HepG2 (cell line): ENCODE data around the gene LOXL4. TPM values are rescaled to one million over a fixed set of nuclear protein-coding genes. Genes with fewer than 3 reads are reported as not detected.

Source experiments
- ATAC-seq: fragments of 200-7000 bp; cut with Tn5 transposase; 3 replicates; pipeline ENCODE4 v1.9.1; 2020; ENCODE audit warnings: mild to moderate bottlenecking, moderate library complexity
- BruUV-seq: library from RNA; stranded (reverse); fragments of 400-500 nt; replicated peaks from 2 replicates; lab custom pipeline; 2021; lab: Mats Ljungman, UMichigan
- CTCF ChIA-PET: fragments of 300-600 bp; formaldehyde crosslinking; extraction: SDS; loops from one replicate; lab custom pipeline; 2021; ENCODE audit warnings: low total read pairs, inconsistent platforms, low intra/inter-chr PET ratio; lab: Yijun Ruan, JAX
- POLR2A ChIA-PET: fragments of 350-600 bp; sonication (Branson Sonifier 250); formaldehyde crosslinking; loops from one replicate; lab custom pipeline; 2020; ENCODE audit warnings: antibody characterized with exemption, inconsistent platforms; lab: Yijun Ruan, JAX
- DNase-seq: peaks from one replicate; pipeline ENCODE4 v3.0.0-alpha.2; 2015; ENCODE audit warnings: low spot score
- FAIRE-seq: peaks from 3 replicates; lab custom pipeline; 2011; peaks lifted over from hg19 to GRCh38; lab: Jason Lieb, UNC
- H2AFZ ChIP-seq: one replicate; pipeline ENCODE4 v1.6.1; 2011; ENCODE audit warnings: low read length, inconsistent platforms
- H3K27ac ChIP-seq: fragments of 300-600 bp; 3 replicates; pipeline ENCODE4 v1.8.0; 2011; ENCODE audit warnings: mixed run types, mild to moderate bottlenecking, mixed read lengths, low read length, inconsistent platforms; ENCODE audit not compliant: insufficient read depth; ENCODE audit errors: extremely low read length
- H3K27me3 ChIP-seq, 2 experiments: fragments of 200-600 bp in 1 of 2; 2 replicates in 1 of 2; 3 replicates in 1 of 2; pipeline versions ENCODE4 v1.6.0 to v1.8.0; 2011; ENCODE audit warnings: low read length in 2 of 2, mild to moderate bottlenecking in 2 of 2, moderate library complexity in 2 of 2, inconsistent platforms in 1 of 2; ENCODE audit not compliant: insufficient read depth in 2 of 2, control insufficient read depth in 1 of 2
- H3K36me3 ChIP-seq, 2 experiments: fragments of 200-600 bp in 1 of 2; replicated peaks in 1 of 2; 2 replicates in 1 of 2; 3 replicates in 1 of 2; pipeline versions ENCODE4 v1.5.1 to v1.8.0; 2011; ENCODE audit warnings: low read length in 2 of 2, inconsistent platforms in 1 of 2; ENCODE audit not compliant: insufficient read depth in 2 of 2, control insufficient read depth in 1 of 2
- H3K4me1 ChIP-seq: 2 replicates; pipeline ENCODE4 v1.5.1; 2012; ENCODE audit warnings: low read length, inconsistent platforms; ENCODE audit not compliant: insufficient read depth
- H3K4me2 ChIP-seq: 2 replicates; pipeline ENCODE4 v1.6.0; 2011; ENCODE audit warnings: low read depth, low read length, inconsistent platforms
- H3K4me3 ChIP-seq, 3 experiments: fragments of 200-600 bp in 1 of 3; sonication (generic), shearing (Covaris generic) in 1 of 3; replicated peaks in 1 of 3; 2 replicates each; pipeline ENCODE4 v1.5.1; 2011 to 2016; ENCODE audit warnings: low read length in 3 of 3, inconsistent platforms in 2 of 3, low read depth in 2 of 3, mild to moderate bottlenecking in 2 of 3, control low read depth in 1 of 3, mixed read lengths in 1 of 3; ENCODE audit not compliant: insufficient read depth in 1 of 3
- H3K79me2 ChIP-seq: one replicate; pipeline ENCODE4 v1.6.1; 2011; ENCODE audit warnings: low read length, inconsistent platforms; ENCODE audit not compliant: insufficient read depth
- H3K9ac ChIP-seq: 2 replicates; pipeline ENCODE4 v1.6.0; 2011; ENCODE audit warnings: mild to moderate bottlenecking, low read depth, low read length, inconsistent platforms; ENCODE audit not compliant: insufficient read depth
- H3K9me3 ChIP-seq: 2 replicates; pipeline ENCODE4 v1.5.1; 2012; ENCODE audit warnings: mild to moderate bottlenecking, low read length
- H4K20me1 ChIP-seq: 2 replicates; pipeline ENCODE4 v1.6.0; 2011; ENCODE audit warnings: inconsistent platforms, mild to moderate bottlenecking, low read length, moderate library complexity; ENCODE audit not compliant: insufficient read depth
- POLR2AphosphoS2 ChIP-seq: IDR thresholded peaks from 2 replicates; pipeline ENCODE4 v1.6.1; 2011; ENCODE audit warnings: low read depth, low read length, improper control_type of control experiment
- PRPF4 ChIP-seq: fragments of 200-400 bp; formaldehyde crosslinking; IDR thresholded peaks from 2 replicates; pipeline ENCODE4 v1.6.1; 2016; ENCODE audit warnings: low read length, low read depth; ENCODE audit not compliant: poor library complexity, severe bottlenecking
- ZFP91 ChIP-seq: sonication (generic); formaldehyde crosslinking; IDR thresholded peaks from 2 replicates; pipeline ENCODE4 v1.9.0; 2022; ENCODE audit warnings: missing genetic modification reagents, mild to moderate bottlenecking, borderline replicate concordance
- ZNF18 ChIP-seq: sonication (generic); formaldehyde crosslinking; IDR thresholded peaks from 2 replicates; pipeline ENCODE4 v1.8.0; 2022; ENCODE audit warnings: mild to moderate bottlenecking, missing genetic modification reagents; ENCODE audit not compliant: insufficient replicate concordance
- ZNF205 ChIP-seq: IDR thresholded peaks from 2 replicates; pipeline ENCODE4 v1.6.1; 2018; ENCODE audit warnings: missing biosample characterization, missing genetic modification reagents
- ZNF574 ChIP-seq: sonication (generic); formaldehyde crosslinking; IDR thresholded peaks from 2 replicates; pipeline ENCODE4 v1.4.0; 2020; ENCODE audit warnings: missing genetic modification reagents
- WGBS: methylation state at CpG from one replicate; pipeline ENCODE4 v1.1.6; 2017; ENCODE audit warnings: low lambda C conversion rate; 5-methylcytosine and 5-hydroxymethylcytosine counted together
- in situ Hi-C: cut with HindIII; loops from 2 replicates; pipeline ENCODE4 v1.10.0; 2017; ENCODE audit warnings: low pct_unique_long_range_greater_than_20kb; ENCODE audit not compliant: extremely low pct_ligation_motif_present
- intact Hi-C: fragments of 100-400 bp; cut with micrococcal nuclease; formaldehyde crosslinking; loops from one replicate; pipeline ENCODE4 v1.10.0; 2022; ENCODE audit not compliant: unreplicated experiment
- polyA plus RNA-seq, 8 experiments: library from polyadenylated mRNA; depleted of rRNA in 3 of 8; stranded (reverse) in 7 of 8; unstranded in 1 of 8; fragments of >200 nt; fragmentation: Illumina TruSeq in 4 of 8; extraction: Trizol in 4 of 8; gene quantifications; 2 replicates each; pipeline versions ENCODE4 v1.2.1 to v1.2.3, GENCODE V29; 2011 to 2016; ENCODE audit warnings: low read depth in 4 of 8, missing spikeins in 1 of 8, mixed read lengths in 1 of 8; ENCODE audit not compliant: insufficient read depth in 1 of 8
- total RNA-seq, 5 experiments: library from RNA; depleted of rRNA; stranded (reverse); fragments of >200 nt; fragmentation: Illumina TruSeq; extraction: Trizol; gene quantifications; 2 replicates each; pipeline ENCODE4 v1.2.3, GENCODE V29; 2016; ENCODE audit warnings: low read depth in 1 of 5

The LOXL4 gene
- total and polyA plus RNA-seq, 2 of the 13 experiments (the other 11 are each of a cell fraction or from before 2014, with no cell fraction given), result 8.8 to 21.1 TPM

GRCh38 chr10:98266647-98267046, 1.3 kb downstream of the LOXL4 start:
- Histone ChIP-seq H3K36me3 (no peaks in the 10 kb centered on the region), H3K27ac (no peak overlapping the region), H3K9me3 (no peaks in the 10 kb centered on the region), H3K4me2 (peak overlapping the region; percentile 94), H3K27me3 (no peaks in the 10 kb centered on the region), H3K79me2 (no peaks in the 10 kb centered on the region), H3K9ac (no peak overlapping the region), H3K4me3 (peak overlapping the region in 2 of 3 experiments; percentile 70 to 80; a peak in 3 of 6 replicates), H4K20me1 (no peaks in the 10 kb centered on the region), H2AFZ (no peak overlapping the region), H3K4me1 (peaks cover 68% of the 10 kb centered on the region)
- CTCF ChIA-PET, result no interaction called here
- 44% methylated on average over 5 of the region's 5 CpGs for WGBS
- in situ Hi-C loops (loop anchor here (5.0 kb wide), 1 partner anchor 41 kb away; no protein-coding TSS in a partner anchor), intact Hi-C loops (no loop called here)
- POLR2A ChIA-PET, result interaction anchor here (0.7 to 2.5 kb wide), 4 partner anchors 18 to 148 kb away, joined by 3 to 8 read pairs (median 4); partner anchors contain the start of genes PYROXD2 and R3HCC1L
- no peak for DNase-seq
- no peak for ATAC-seq
- FAIRE-seq, result no peak
- BruUV-seq, result TSS peak; percentile 58
- TF ChIP-seq ZNF574 (CRISPR knock-in tag), result no peak
- TF ChIP-seq ZNF205, result no peak
- no peak for TF ChIP-seq POLR2AphosphoS2
- TF ChIP-seq ZNF18, result no peak
- no peak for TF ChIP-seq PRPF4
- no peak for TF ChIP-seq ZFP91 (CRISPR knock-in tag)
